Measurements from ENCODE around the gene RUNDC3A.
A peak's percentile ranks its signal among the peaks of the same experiment; 100 is the strongest.

Gene RUNDC3A

DNA sequence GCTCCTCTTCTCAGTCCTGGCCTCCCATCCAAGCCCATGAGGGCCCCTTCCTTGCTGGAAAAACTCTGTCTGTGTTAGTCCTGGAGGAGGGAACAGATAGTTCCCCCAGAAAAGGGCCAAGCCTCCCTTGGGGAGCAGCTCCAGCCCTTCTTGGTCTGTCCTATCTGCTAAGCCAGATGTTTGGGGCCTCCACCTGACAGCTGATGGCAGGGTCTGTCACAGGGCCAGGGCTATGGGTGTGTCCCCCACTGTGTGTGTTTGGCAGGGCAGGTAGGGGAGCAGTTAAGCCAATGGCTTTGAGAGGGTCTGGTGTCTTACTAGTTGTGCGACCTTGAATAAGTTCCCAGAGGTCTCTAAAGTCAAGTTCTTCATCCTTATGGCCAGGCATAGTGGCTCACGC, 26.8 kb upstream of the RUNDC3A start:
- no peak for DNase-seq (ENCODE audit: low read depth)
- no peak overlapping the region for H3K4me3 ChIP-seq (ENCODE audit: low read depth, low read length)

DNA sequence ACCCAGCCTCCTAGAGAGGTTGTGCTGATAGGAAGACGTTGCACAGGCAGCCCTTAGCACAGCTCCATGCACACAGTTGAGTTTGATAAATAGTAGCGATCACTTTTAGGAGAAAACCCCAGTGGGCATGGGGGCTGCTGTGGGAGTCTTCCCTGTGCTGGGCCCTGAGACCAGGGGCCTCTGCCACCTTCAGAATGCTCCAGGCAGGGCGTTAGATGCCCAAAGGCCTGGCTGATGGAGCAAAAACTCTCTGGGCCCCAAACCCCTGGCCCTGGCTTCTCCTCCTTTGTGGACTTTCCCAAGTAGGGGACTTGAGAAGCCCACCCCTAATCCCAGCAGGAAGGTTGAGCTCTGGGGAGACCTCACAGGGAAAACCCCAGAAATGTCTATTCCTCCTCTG, 26.1 kb upstream of the RUNDC3A start:
- H3K4me3 ChIP-seq (ENCODE audit: low read depth, low read length): no peak overlapping the region
- DNase-seq (ENCODE audit: low read depth): no peak

DNA sequence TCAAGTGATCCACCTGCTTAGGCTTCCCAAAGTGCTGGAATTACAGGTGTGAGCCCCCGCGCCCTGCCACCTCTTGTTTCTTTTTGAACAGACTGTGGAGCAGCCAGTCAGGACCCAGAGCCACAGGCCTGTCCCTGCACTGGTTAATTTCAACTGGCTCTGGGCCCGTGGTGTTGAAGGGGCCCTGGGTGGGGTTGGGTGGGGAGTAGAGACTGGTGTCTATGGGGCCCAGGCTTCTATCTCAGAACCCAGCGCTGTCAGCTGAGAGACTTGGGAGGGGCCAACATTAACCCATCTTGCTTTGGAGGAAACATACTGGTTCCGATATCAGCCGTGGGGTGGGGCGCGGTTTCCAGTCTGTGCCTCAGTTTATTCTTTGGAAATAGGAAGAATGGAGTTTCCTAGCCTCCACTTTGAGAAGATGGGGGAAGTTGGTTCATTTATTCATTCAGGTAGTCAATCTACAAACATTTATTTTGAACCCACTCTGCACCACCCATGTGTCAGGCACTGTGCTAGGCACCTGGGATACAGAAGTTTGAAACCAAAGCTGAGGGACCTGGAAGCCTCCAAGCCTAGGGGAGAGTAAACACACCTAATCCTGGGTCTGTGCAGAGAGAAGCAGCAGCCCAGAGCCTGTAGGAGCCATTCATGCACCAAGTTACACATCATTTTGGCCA, 24.9 kb upstream of the RUNDC3A start:
- no peak for DNase-seq (ENCODE audit: low read depth)
- no peak overlapping the region for H3K4me3 ChIP-seq (ENCODE audit: low read depth, low read length)

DNA sequence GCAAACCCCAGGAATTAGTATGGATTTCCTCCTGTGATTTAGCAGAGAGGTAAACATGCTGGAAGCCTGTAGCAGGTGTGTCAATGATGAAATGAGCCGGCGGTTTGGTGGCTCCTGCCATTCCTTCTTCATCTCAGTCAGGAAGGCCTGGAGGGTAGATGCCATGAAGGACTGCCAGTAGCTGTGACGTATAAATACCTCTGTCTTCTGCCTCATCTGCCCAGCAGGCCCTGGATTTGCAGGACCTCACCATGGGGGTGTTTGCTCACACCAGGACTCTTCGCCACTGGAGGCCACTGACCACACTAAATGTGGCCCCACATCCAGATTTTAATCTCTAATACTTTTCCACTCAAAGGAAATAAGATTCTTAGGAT, 24.4 kb upstream of the RUNDC3A start:
- no peak for DNase-seq (ENCODE audit: low read depth)
- no peak overlapping the region for H3K4me3 ChIP-seq (ENCODE audit: low read depth, low read length)

DNA sequence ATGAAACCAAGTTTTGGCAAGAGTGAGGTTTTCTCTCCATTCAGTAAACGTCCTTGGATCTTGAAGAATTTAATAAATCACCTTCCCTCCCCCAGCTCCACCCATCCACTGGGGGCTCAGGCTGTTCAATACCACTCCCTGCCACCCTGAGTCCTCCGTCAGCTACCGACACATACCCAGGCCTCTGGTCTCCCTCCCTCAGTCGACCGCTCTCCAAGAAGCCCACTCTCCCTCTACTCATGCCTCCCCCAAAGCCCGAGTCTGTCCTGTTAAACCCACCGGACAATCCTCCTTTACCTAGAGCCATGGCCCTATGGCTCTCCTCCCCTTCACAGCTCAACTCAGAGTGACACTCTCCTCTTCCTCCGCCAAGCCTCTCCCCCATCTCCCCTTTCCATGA, 20.8 kb upstream of the RUNDC3A start:
- DNase-seq (ENCODE audit: low read depth): no peak
- no peak overlapping the region for H3K4me3 ChIP-seq (ENCODE audit: low read depth, low read length)

DNA sequence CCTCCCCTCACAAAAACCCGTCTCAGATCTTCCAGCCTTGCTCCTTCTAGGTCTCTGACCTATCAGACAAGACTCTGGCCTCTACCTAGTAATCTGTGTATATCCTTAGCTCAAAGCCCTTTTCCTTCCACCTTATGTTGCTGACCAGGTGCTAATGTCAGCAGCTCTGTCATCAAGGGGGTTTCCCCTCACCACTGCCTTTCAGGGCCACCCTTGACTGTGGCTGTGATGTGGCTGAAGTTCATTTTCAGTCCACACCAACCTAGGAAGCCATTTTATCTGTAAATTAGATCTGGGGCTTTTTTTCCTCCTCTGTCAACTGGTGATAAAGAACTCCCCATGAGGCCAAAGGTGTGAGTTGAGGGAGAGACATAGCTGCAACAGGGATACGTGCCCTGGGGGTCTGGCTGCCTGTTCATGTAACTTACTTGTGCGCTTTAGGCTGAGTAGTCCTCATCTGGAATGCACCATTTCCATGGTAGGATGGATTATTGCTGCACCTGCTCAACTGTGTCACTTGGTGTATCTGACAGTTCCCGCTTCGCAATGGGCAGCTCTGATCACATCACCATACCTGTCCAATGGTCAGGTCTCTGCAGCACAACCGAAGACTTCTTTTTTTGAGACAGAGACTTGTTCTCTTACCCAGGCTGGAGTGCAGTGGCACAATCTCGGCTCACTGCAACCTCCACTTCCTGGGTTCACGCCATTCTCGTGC, 14.7 kb upstream of the RUNDC3A start:
- H3K4me3 ChIP-seq (ENCODE audit: low read depth, low read length): no peak overlapping the region
- no peak for DNase-seq (ENCODE audit: low read depth)

DNA sequence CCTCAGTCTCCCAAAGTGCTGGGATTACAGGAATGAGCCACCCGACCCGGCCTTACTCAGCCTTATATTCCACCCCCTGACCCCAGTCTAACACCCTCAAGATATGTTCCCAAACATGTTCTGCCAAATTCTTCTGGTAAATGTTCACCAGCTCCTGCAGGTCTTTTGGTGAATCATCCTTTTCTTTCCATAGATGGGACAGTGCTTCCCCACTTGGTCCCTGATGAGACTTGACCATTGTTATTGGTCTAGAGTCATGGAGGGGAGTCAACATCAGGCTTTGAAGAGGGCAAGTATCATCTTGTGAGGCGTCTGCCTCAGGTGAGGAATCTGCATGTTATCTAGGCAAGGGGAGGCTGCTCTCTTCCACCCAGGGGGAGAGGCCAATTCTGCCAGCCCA, 10.4 kb upstream of the RUNDC3A start:
- no peak overlapping the region for H3K4me3 ChIP-seq (ENCODE audit: low read depth, low read length)
- DNase-seq (ENCODE audit: low read depth): no peak

DNA sequence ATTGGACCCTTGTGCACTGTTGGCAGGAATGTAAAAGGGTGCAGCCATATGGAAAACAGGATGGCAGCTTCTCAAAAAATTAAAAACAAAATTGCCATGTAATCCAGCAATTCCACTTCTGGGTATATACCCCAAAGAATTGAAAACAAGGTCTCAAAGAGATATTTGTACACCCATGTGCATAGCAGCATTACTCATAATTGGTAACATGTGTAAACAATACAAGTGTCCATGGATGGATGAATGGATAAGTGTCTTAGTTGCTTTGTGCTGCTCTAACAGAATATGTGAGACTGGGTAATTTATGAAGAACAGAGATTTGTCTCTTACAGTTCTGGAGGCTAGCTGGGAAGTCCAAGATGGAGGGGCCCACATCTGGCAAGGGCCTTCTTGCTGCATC, 3.8 kb upstream of the RUNDC3A start:
- no peak for DNase-seq (ENCODE audit: low read depth)
- no peak overlapping the region for H3K4me3 ChIP-seq (ENCODE audit: low read depth, low read length)

DNA sequence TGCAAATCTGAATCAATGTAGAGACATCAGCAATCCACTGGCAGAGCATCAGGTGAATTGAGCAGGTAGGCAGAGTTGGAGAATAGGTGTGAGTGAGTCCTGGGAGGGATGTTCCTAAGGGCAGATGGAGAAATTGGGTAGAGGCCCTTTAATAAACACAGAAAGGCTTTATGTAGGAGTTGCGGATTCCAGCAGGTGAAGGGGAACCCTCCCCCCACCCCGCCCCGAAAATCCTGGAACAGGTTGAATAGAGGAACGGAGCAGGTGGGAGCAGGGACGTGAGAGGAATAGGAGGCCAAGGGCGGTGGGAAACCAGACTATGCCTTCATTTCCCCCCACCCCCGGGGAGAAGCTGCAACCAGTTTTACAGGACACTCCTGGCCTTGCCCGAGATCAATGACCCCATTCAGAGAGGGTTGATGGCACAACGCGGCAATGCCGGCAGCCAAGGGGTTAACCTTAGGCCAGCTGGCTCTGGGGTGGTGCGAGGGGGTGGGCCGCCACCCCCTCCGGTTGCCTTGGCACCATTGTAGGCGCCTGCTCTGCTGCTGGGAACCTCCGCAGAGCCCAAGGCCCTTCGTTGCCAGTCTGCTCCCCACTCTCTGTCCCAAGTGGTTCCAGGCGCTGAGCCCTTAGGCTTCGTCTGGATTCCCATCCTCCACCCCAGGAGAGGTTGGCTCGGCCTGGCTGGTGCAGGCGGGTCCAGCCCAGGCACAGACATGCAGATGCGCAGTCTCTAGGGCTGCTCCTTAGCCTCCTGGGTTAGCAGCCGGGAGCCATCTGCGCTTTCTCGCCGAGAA, 814 bp upstream of the RUNDC3A start:
- no peak for DNase-seq (ENCODE audit: low read depth)
- H3K4me3 ChIP-seq (ENCODE audit: low read depth, low read length): peak overlapping the region; percentile 50

DNA sequence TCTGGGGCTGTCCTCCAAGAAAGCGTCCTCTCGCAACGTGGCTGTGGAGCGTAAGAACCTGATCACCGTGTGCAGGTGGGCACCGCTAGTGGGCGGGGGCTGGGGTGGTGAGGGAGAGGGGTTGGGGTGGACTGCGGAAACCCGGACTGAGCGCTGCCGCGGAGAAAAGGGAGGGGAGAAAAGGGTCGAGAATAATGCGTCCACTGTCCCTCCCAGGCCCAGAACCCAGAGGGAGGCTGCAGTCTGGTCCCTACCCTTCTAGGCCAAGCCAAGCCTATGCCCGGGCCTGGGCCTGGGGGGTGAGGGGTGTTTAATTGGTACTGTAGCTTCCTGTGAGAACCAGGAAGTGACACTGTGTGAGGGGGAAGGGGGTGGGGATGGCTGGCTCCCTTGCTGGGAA, 464 bp downstream of the RUNDC3A start:
- DNase-seq (ENCODE audit: low read depth): no peak
- H3K4me3 ChIP-seq (ENCODE audit: low read depth, low read length): peak overlapping the region; percentile 50

DNA sequence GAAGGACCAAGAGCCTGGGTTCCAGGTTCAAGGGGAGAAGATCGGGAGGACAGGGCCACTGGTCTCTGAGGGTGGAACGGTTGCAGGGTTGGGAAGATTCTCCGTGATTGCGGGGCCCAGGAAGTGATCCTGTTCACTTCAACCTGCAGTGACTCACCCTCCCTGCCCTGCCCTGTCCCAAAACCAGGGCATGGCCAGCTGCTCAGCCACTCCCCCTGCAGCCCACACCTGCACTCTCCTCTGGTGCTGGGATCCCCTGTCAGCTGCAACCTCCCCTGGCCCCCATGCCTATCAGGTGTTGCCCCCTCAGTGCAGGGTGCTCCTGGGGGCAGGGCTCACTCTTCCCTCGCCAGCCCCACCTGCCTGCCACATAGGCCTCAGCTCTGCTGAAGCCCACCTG, 1.1 kb downstream of the RUNDC3A start:
- H3K4me3 ChIP-seq (ENCODE audit: low read depth, low read length): no peak overlapping the region
- DNase-seq (ENCODE audit: low read depth): no peak

DNA sequence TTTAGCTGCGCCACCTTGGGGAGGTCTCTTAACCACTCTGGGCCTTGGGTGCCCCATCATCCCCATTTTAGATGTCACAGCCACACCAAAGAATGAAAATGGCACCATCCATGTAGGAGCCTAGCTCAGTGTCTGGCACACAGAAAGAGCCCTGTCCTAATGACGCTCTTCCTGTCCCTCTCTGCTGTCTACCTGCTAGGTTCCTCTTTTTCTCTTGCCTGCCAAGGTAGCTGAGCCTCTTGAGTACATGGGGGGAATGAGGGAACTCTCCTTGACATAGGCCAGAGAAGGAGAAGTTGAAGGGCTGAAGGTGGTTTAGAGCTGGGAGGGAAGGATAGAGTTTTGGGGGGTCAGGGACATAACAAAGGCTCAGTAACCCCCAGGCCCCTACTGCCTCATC, 1.8 kb downstream of the RUNDC3A start:
- no peak for DNase-seq (ENCODE audit: low read depth)
- H3K4me3 ChIP-seq (ENCODE audit: low read depth, low read length): no peak overlapping the region

DNA sequence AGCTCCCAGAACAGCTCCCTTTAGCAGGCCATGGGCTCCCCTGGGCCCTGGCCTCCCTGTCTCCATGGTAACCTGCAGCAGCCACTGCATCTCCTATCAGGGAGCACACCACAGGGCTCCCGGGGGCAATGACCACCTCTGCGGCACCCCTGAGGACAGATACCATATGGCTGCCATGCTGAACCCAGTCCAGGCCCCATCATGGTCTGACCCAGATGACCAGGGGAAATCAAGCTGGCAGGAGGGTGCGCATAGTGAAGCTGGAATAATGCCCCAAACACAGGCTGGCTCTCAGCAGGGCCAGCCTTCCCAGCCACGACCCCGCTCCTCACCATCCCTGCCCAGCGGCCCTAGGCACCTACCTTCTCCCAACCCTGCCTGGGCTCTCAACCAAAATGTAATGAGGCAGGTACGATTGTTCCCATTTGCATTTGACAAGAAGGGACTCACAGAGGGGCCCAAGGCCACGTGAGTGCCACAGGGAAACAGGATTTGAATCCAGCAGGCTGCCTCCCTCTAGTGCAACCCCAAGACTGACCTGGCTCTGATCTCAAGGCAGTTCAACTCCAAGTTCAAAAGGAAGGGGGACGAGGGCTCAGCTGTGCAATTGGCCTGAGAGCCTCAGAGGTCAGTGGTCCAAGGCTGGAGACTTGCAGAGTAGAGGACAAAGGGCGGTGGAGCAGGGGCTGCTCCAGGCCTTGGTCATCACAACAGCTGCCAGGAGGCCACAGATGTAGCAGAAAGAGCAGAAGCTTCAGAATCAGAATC, 2.4 kb downstream of the RUNDC3A start:
- no peak for DNase-seq (ENCODE audit: low read depth)
- H3K4me3 ChIP-seq (ENCODE audit: low read depth, low read length): no peak overlapping the region

DNA sequence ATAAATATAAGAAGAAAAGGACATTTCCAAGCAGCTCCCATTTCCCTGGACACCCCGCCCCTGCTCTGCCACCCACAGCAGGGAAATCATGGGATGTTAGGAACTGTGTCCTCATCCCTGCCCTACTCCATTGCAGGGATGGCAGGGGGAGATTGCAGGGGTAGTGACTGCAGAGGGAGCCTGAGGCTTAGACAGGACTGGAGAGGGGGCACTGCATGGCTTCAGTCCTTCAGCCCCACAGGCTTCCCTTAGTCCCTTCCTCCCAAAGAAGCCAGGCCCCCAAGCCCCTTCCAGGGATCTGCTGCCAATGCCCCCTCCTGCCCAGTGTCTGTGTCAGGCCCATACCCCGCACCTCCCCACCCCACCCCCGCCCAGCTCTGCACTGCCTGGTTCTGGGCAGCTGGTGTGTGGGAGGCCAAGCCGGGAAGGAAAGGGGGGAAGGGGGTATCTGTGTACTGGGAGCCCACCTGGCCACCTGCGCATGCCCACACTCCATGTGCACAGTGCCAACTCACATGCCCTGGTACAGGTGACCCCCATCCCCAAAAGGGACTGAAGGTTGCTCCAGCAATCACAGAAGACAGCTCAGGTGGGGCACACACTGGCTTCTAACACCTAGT, 3.3 kb downstream of the RUNDC3A start:
- DNase-seq (ENCODE audit: low read depth): no peak

DNA sequence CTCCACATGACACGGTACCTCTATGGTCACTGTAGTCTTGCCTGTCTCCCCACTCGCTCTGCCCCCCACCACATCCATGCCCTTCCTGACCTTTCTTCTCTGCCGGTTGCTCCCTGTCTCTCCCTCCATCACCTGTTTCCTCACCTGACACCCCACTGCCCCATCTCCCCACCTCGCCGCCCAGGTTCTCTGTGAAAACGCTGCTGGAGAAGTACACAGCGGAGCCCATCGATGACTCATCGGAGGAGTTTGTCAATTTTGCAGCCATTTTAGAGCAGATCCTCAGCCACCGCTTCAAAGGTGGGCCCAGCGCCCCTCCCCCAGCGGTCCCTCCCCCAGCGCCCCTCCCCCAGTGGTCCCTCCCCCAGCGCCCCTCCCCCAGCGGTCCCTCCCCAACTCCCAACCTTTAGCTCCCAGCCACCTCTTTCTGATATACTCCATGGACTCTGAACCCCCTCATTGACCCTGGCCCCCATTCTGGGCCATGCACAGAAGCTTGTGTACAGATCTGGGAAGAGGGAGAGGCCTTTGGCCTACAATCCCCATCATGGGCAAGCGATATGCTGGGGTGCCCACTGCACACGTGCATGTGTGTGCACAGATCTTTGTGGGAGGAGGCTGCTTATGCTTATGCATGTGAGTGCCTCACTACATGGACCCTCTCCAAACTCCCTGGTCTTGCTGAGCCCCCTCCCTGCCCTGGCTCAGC, 4.1 kb downstream of the RUNDC3A start:
- H3K4me3 ChIP-seq (ENCODE audit: low read depth, low read length): no peak overlapping the region
- no peak for DNase-seq (ENCODE audit: low read depth)

More for the DNA sequence above, 3.3 kb downstream of the RUNDC3A start:
- no peak overlapping the region for H3K4me3 ChIP-seq (ENCODE audit: low read depth, low read length)

DNA sequence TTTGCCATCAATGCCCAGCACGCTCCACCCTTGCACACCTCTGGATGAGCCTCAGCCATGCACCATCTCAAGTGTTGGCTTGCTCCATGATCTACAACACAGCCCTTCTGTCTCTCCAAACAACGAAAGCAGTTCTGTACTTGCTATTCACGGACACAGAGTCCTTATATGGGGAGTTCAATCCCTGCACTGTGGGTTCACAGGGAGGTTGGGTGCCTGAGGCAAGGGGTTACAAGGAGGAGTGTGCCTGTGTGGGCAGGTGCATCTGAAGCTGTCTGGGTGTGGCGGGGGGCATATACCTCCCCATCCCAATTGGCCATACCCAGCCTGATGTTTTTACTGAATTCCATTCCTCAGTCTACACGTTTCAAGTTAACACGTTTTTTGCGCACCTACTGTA, 5.6 kb downstream of the RUNDC3A start:
- no peak for DNase-seq (ENCODE audit: low read depth)
- no peak overlapping the region for H3K4me3 ChIP-seq (ENCODE audit: low read depth, low read length)

DNA sequence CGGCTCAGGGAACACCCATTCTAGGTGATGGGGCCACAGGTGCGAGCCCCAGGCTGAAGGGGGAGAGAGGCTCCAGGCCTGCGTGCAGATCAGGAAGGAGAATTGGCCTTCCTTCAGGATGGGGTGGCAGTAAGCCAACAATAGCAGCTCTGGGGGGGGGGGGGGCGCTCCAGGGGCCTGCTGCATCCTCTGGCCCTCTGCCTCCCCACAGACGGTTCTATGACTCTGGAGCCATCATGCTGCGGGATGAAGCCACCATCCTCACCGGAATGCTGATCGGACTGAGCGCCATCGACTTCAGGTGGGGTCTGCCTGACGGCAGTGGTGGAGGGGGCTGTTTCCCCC, 6.1 kb downstream of the RUNDC3A start:
- no peak overlapping the region for H3K4me3 ChIP-seq (ENCODE audit: low read depth, low read length)
- DNase-seq (ENCODE audit: low read depth): no peak

DNA sequence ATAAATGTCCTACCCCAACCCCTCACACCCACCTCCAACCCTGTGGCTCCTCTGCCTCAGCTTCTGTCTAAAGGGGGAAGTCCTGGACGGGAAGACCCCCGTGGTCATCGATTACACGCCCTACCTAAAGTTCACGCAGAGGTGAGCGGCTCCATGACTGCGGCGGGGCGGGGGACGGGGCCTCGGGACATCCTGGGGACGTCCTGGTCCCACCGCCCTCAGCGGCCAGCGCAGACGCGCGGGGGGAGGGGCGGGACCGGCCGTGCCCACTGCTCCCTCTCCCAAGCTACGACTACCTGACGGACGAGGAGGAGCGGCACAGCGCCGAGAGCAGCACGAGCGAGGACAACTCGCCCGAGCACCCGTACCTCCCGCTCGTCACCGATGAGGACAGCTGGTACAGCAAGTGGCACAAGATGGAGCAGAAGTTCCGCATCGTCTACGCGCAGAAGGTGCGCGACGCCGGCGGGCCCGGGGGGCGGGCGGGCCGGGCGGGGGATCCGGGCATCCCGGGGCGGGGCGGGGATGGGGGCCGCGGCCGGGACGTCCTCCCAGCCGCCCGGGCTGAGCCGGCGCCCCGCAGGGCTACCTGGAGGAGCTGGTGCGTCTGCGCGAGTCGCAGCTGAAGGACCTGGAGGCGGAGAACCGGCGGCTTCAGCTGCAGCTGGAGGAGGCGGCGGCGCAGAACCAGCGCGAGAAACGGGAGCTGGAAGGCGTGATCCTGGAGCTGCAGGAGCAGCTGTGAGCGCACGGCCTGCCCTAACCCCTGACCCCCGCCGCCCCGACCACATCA, 6.7 kb downstream of the RUNDC3A start:
- DNase-seq (ENCODE audit: low read depth): no peak
- peak overlapping the region; percentile 38 for H3K4me3 ChIP-seq (ENCODE audit: low read depth, low read length)

Measured in skeletal muscle cell (primary cell).